ENCODE results near the gene MUC5B.

DNA sequence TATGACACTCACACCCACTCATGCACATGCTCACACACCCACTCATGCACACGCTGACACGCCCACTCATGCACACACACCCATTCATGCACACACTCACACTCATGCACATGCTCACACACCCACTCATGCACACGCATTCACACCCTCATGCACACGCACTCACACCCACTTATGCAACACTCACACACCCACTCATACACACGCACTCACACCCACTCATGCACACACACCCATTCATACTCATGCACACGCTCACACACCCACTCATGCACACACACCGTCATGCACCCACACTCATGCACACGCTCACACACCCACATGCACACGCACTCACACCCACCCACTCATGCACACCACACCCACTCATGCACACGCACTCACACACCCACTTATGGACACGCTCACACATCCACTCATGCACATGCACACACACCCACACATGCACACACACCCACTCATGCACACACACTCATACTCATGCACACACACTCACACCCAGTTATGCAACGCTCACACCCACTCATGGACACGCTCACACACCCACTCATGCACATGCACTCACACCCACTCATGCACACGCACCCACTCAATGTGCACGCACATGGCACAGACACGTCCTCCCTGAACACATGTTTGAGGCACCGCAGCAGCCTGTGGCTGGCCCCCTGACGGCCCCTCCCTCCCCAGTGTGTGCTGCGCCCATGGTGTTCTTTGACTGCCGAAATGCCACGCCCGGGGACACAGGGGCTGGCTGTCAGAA, 47.2 kb upstream of the MUC5B start:
- TF ChIP-seq, protein P1, sequence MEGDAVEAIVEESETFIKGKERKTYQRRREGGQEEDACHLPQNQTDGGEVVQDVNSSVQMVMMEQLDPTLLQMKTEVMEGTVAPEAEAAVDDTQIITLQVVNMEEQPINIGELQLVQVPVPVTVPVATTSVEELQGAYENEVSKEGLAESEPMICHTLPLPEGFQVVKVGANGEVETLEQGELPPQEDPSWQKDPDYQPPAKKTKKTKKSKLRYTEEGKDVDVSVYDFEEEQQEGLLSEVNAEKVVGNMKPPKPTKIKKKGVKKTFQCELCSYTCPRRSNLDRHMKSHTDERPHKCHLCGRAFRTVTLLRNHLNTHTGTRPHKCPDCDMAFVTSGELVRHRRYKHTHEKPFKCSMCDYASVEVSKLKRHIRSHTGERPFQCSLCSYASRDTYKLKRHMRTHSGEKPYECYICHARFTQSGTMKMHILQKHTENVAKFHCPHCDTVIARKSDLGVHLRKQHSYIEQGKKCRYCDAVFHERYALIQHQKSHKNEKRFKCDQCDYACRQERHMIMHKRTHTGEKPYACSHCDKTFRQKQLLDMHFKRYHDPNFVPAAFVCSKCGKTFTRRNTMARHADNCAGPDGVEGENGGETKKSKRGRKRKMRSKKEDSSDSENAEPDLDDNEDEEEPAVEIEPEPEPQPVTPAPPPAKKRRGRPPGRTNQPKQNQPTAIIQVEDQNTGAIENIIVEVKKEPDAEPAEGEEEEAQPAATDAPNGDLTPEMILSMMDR (IDR thresholded peaks at IDR 0.05): no peak
- no peak for TF ChIP-seq POLR2A (IDR thresholded peaks at IDR 0.05)
